H54 (cell line): Measurements from ENCODE around the gene DBR1.

ENCODE experiments used
- DNase-seq: peaks from one replicate; pipeline ENCODE4 v3.0.0; 2011; ENCODE audit warnings: low spot score, mixed read lengths; ENCODE audit not compliant: insufficient read length
- FAIRE-seq: peaks from 3 replicates; lab custom pipeline; 2011; peaks lifted over from hg19 to GRCh38; lab: Jason Lieb, UNC
- POLR2A ChIP-seq: IDR thresholded peaks from 2 replicates; pipeline ENCODE4 v1.6.1; 2011; ENCODE audit warnings: low read depth, mild to moderate bottlenecking, low read length

DBR1 gene

DNA sequence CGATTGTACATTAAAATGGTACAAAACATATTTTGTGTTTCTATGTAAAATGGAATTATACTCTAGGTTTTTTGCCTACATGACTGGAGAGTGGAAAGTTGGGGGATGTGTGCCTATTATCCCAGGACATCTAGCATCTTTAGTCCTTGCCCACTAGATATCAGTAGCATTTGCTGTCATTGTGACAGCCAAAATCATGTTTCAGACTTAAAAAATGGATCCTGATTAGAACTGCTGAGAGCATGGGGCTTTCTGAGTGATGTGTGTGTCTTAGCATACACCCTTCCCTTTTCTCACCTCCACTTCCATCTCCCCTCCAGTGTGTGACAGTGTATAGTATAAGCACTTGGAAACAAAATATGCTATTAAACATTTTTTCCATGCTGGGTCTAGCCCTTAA, 25.7 kb upstream of the DBR1 start:
- no peak for DNase-seq
- no peak for FAIRE-seq
- TF ChIP-seq POLR2A, result no peak

DNA sequence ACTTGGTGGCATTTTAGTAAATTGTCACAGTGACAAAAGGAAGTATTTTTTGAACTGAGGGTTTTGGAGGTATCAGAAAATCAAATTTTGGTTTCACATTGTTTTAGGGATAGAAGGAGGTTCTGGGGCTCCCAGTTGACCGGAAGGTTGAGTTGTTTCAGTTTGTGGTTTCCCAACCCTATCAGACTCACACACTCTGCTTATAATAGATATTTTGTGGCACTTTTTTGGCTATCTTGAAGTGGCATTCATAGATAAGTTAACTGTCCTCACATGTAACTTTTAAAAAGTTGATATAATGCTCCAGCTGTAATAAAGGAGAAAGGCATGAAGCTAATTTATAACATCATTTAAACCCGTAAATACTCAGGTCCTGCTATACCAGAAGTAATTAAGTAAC, 25.1 kb upstream of the DBR1 start:
- no peak for DNase-seq
- FAIRE-seq, result peak; percentile 48
- no peak for TF ChIP-seq POLR2A

DNA sequence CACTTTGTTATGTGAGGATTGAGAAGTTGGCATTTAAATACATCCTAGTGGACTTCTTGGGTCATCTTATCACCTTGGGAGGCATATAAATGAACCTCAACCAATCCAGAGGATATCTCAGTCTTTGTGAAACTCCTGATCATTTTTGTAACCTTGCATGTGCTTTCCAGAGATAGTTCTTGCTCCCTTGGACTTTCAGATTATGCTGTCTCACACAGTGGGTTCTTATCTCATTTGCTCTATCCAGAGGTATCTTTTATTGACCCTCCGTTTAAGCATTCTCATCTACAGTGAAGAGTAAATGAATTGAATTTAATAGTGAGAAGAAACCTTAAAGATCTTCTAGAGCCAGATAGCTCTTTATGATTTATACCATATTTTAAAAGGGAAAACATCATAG, 22.8 kb upstream of the DBR1 start:
- no peak for TF ChIP-seq POLR2A
- DNase-seq (no peak), FAIRE-seq (no peak)

GRCh38 chr3:138197058-138197457, 22.3 kb upstream of the DBR1 start:
- no peak for TF ChIP-seq POLR2A
- DNase-seq (no peak), FAIRE-seq (peak; percentile 69)

GRCh38 chr3:138196023-138196422, 21.3 kb upstream of the DBR1 start:
- no peak for DNase-seq
- no peak for TF ChIP-seq POLR2A
- FAIRE-seq, result no peak

- DNase-seq, result no peak
- FAIRE-seq, result no peak
Observed at GRCh38 chr3:138195481-138195880, 20.8 kb upstream of the DBR1 start.

DNA sequence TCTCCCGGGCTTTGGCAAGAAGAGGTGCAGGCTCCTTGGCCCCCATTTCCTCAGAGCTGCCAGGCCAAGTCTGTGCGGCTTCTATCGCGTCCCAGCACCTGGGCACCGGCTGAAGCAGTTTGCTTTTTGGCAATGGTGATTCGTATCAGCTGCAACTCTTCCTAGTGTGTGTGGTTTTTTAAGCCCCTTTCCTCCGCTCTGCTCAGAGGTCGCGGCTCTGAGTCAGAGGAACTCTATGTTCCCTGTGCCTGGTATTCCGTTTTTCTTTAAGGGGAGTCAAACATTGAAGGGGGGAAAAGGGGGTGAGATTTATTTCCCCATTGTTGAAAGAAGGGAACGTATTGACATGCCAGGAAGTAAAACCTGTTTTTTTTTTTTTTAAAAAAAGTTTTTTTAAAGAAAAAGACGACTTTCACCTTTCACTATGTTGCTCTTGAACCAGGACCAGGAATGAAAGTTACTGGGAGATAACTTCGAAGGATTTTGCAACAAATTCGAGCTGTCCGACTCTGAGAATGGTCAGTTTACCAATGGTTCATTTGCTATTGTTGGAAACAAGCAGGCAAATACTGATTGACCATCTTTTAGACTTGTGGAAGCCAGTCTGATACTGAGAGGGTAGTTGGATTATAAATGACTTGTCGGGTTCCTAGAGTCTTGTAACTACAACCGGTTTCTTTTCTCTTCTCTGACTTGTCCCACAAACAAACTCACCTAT, 13.5 kb upstream of the DBR1 start:
- peak; percentile 26 for DNase-seq
- FAIRE-seq, result peak; percentile 36

More at GRCh38 chr3:138195481-138195880, 20.8 kb upstream of the DBR1 start:
- no peak for TF ChIP-seq POLR2A

DNA sequence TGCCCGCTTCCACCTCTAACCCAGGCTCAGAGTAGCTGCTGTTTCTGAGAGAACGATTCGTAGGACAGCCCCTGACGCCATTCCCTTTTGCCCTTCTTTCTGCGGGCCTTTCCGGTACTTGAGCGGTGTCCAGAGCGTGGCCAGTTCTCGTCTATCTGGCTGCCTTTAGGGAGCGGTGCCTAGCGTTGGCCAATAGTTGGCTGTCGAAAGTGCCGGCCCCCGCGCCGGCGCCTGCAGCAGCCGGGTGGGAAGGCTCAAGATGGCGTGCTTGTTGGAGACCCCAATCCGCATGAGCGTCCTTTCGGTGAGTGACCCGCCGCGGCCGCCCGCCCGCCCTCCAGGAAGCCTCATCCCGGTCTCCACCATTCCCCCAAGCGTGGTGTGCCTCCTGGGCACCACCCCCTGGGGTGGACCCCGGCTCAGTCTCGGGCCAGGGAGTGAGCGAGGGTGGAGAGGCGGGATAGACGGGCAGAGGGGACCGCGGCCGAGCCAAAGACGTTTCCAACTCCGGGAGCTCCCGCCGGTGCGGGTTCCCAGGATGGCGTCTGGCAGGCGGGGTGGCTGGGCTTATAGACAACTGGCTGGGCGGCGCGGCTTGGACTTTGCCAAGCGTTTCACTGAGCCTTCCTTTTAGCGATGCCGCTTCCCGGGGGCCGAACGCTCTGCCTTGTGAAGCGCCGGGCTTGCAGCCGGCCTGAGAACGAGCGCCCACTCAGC, 12.7 kb upstream of the DBR1 start, which contains the start of gene ARMC8:
ARMC8 (plus strand) TSS at position 6 of the 717 bp plus-strand sequence; CDS start at position 260, 254 bp downstream.
- FAIRE-seq, result no peak
- TF ChIP-seq POLR2A, result 0 out of 2 replicates have a peak, but pooled peaks have one; percentile 36
- peak; percentile 35 for DNase-seq

More for the DNA sequence above, 13.5 kb upstream of the DBR1 start:
- no peak for TF ChIP-seq POLR2A

DNA sequence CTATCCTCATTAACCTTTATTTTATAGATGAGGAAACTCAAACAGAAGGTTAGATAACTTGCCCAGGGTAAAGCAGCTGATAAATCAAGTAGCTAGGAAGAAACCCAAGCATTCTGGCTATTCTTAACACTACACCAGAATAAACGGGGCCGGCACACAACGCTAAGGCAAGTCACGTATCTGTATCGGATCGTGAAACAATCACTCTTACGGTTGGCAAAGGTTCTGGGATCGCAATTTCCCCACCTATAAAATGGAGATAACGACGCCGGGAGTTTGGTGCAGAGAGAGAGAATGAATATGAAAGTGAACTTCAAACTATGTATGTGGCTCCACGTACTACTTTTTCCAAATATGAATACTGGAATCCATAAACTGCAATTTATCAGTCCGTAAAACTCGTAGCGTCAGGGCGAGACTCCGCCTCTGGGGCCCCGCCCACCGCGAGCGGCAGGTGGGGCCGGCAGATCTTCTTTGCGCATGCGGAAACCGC, 12.1 kb upstream of the DBR1 start:
- TF ChIP-seq POLR2A, result no peak
- DNase-seq (peak; percentile 87), FAIRE-seq (peak; percentile 88)

- FAIRE-seq, result peak; percentile 86
- no peak for TF ChIP-seq POLR2A
Observed at GRCh38 chr3:138186221-138186620, 11.5 kb upstream of the DBR1 start.

DNA sequence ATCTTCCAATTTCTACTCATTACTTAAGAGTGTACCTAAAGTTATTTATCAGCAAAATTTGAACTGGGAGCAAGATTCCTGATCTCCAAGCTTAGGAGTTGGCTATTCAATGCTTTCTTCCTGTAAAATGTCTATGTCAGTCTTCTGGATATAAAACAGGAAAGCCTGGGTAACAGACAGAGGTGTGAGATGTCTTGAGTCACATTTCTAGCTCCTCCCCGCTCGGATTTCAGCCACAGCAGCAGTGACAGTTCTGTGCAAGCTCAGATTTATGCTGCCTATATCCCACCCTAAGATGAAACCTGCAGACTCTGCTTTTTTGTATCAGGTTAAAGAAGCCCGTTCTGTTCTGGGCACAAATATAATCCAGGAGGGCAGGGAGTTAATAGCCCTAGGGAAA, 10.3 kb upstream of the DBR1 start:
- DNase-seq (no peak), FAIRE-seq (peak; percentile 61)
- TF ChIP-seq POLR2A, result no peak

More at GRCh38 chr3:138186221-138186620, 11.5 kb upstream of the DBR1 start:
- no peak for DNase-seq

- FAIRE-seq, result peak; percentile 97
- no peak for TF ChIP-seq POLR2A
- no peak for DNase-seq
Observed at GRCh38 chr3:138180375-138181029, 5.8 kb upstream of the DBR1 start.

GRCh38 chr3:138173769-138174420, 826 bp downstream of the DBR1 start:
- DNase-seq, result no peak
- FAIRE-seq, result peak; percentile 92
- TF ChIP-seq POLR2A, result no peak

DNA sequence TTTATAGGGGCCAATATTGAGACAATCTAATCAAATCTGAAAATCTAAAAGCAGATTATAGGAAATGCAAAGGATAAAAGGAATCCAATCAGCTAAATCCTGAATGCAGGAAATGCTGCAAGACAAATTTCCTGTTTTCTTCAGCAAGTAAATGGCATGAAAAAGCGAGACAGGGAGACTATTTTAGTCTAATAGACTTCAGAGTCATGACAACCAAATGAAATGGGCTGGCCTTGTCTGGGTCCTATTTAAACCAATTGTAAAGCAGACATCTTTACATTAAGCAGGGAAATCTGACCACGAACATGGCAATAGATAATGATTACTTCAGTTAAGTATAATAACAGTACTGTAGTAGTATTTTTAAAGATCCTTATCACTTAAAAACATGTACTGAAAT, 2.1 kb downstream of the DBR1 start:
- FAIRE-seq, result no peak
- no peak for DNase-seq
- TF ChIP-seq POLR2A, result no peak
